Measurements from ENCODE around the gene VWA1.
"Not testable (repeated sequence)": the region's sequence is repeated elsewhere in the genome, so short reads cannot be mapped to it uniquely, and the experiment has no call there.

VWA1 gene

DNA sequence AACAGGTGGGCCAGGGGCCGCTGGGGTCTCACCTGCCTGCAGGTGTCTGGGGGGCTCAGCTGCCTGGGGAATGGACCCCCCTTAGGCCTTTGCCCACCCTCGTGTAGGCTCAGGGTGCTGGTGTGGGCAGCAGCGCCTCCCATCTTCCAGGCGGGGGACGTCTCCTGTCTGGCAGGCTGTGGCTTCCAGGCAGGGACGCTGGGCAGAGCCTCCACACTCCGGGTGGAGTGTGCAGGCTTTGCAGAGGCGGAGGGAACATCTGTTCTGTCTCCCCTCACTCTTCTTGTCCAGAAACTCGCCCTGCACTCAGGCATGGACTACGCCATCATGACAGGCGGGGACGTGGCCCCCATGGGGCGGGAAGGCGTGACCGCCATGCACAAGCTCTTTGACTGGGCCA lies 20.4 kb downstream of the VWA1 start:
- not testable (repeated sequence) for DNase-seq (ENCODE audit: low read depth)

DNA sequence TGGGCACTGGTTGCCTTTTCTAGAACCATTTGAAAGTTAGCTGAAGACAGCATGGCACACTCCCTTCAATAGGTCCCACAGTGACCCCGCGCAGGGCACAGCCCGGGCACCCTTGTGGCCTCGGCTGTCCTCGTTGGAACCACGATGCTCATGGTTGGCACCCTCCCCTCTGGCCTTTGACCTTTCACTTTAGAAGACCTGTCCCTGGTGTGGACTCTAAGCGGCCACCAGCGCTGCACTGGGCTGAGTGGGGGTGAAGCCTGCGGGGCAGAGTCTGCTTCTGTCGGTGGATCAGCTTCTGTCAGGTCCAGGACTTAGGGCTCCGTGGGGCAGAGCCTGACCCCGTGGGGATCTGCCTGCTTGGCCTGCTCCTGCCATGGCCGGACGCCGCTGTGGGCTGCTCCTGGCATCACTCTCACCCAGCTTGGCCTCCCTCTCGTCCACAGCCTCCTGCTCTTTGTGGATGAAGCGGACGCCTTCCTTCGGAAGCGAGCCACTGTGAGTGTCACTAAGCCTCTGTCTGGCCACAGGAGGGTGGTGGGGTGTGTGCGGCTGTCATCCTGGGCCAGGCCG lies 21.3 kb downstream of the VWA1 start:
- not testable (repeated sequence) for DNase-seq (ENCODE audit: low read depth)

DNA sequence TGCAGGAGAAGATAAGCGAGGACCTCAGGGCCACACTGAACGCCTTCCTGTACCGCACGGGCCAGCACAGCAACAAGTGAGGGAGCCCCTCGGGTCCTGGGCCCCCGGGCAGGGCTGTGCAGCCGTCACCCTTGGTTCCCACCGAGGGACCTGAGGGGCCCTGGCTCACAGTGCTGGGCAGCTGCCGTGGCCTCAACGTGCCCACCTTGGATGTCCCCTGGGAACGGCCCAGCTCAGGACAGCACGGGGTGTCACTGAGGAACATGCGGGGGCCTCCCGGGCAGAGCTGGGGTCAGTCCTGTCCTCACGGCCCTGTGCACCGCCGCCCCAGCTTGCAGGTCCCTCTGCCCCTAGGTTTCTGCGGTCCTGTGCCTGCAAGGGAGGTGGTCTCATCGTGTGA lies 23.7 kb downstream of the VWA1 start:
- not testable (repeated sequence) for DNase-seq (ENCODE audit: low read depth)

DNA sequence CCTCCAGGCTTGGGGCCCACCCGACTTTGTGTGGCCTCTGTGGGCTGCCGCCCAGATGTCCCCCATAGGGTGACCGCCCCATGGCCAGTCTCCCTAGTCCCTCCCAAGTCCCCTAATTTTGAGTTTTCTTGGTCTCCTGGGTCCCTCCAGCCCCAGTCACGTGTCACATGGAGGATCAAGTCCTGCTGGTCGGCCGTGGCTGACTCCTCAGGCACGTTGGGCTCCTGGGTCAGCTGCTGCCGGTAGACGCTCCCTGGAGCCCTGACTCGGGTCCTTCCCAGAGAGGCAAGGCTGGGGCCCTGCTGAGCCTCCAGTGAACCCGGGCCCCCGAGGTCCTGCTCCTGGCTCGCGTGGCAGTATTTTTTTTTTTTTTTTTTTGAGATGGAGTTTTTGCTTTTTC lies 24.2 kb downstream of the VWA1 start:
- DNase-seq (ENCODE audit: low read depth): not testable (repeated sequence)

DNA sequence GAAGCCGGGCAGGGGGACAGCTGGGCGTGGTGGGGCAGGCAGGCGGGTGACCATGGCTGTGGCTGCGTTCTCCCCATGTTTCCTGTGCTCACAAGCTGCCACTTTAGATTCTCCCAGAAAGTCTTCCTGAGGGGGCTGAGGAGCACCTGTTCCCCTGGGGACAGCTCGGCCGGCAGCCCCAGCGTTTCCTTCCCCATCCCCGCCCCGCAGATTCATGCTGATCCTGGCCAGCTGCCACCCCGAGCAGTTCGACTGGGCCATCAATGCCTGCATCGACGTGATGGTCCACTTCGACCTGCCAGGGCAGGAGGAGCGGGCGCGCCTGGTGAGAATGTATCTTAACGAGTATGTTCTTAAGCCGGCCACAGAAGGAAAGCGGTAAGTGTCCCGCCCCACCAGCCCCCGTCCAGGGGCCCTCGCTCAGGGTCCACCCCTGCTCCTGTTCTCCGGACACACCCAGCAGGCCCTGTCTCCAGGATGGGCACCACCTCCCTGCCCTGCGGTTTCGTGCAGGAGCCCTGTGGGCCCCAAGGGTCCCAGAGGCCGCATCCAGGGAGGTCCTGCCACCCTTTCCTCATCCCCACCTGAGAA lies 25.1 kb downstream of the VWA1 start:
- DNase-seq (ENCODE audit: low read depth): no peak

DNA sequence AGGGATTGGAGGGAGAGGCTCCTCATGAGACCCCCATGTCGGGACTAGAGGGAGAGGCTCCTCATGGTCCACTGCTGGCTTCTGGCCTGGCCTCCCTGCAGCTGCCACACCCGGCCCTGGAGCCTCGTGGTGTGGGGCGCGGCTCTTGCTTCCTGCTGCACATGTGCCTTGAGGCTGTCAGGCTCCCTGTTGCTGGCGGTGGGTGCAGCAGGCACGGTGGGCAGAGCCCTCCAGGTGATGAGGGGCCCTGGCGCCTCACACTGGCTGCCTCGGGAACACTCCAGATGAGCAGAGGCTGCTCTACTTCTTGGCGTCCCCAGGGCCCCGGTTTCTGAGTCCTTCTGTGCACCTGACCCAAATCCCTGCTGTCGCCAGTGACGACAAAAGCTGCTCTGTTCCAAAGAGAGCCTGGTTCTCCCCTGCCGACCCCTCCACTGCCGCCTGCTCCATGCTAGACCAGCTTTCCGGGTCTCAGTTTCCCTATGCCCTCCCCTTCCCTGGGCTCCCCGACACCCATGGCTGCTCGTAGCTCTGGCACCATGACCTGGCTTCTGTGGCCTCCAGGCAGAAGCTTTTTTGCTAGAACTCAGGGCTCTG lies 26.3 kb downstream of the VWA1 start:
- DNase-seq (ENCODE audit: low read depth): no peak

DNA sequence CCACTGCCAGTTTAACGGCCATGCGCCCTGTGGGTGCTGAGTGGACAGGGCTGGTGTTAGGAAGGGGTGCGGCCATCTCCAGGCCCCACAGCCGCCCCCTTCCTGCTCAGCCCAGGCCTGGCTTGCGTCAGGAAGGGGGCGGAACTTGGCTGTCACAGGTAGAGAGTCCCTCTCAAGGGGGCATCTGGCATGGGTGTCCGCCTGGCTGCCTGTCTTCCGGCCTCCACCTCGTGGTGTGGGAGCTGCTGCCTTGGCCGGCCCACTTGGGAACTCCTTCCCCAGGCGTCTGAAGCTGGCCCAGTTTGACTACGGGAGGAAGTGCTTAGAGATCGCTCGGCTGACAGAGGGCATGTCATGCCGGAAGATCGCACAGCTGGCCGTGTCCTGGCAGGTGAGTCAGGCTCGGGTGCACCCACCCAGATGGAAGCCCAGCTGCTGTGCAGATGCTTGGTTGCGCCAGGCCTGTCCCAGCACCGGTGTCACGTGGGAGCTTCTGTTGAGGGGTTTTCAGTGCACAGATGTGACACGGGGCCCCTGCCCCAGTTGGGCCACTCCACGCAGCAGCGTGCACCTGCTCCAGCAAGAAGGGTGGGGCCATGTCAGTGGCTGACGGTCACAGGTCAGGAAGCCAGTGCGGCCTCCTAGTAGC lies 27.0 kb downstream of the VWA1 start:
- no peak for DNase-seq (ENCODE audit: low read depth)

DNA sequence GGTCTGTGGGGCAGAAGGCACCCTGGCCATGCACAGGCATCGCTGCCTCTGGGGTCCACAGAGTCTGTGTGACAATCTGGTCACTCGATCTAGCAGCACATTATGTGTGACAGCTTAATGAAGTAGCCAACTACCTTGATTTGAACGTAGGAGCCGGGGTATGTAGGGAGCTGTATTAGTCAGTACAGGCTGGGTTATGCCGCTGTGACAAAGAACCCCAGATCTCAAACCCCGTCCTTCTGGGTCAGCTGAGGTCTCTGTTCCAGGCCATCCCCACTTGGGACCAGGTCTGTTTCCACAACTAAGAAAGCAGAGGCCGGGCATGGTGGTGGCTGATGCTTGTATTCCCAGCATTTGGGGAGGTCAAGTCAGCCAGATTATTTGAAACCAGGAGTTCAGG lies 27.8 kb downstream of the VWA1 start:
- no peak for DNase-seq (ENCODE audit: low read depth)

DNA sequence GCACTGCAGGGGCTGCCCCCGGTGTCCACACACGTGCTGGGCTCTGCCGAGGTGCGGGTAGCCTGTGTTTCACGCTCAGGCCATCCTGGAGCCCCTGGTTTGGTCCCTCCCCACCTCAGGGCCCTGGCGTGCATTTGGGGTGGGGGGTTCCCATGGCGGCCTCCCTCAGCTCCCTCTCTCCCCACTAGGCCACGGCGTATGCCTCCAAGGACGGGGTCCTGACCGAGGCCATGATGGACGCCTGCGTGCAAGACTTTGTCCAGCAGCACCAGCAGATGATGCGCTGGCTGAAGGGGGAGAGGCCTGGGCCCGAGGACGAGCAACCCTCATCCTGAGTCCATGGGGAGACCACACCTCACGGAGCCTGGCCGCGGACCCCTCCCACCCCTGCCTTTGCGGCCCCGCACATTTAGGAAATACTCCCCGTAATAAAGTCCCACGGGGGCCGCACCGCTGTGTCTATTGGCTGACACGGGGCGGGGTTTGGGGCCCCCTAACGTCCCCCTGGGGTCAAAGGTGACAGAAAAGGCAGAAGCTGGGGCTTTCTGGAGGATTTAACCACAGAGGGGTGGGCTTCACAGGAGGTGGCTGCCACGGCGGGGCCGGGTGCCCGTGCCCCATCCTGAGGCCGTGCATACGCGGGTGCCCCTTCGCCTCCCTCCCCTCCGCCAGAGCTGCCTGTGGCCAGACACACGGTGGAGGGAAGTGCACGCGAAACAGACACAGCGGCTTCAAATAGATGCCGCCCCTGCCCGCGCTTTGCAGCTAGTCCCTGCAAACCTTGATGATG lies 32.9 kb downstream of the VWA1 start:
- DNase-seq (ENCODE audit: low read depth): not testable (repeated sequence)

DNA sequence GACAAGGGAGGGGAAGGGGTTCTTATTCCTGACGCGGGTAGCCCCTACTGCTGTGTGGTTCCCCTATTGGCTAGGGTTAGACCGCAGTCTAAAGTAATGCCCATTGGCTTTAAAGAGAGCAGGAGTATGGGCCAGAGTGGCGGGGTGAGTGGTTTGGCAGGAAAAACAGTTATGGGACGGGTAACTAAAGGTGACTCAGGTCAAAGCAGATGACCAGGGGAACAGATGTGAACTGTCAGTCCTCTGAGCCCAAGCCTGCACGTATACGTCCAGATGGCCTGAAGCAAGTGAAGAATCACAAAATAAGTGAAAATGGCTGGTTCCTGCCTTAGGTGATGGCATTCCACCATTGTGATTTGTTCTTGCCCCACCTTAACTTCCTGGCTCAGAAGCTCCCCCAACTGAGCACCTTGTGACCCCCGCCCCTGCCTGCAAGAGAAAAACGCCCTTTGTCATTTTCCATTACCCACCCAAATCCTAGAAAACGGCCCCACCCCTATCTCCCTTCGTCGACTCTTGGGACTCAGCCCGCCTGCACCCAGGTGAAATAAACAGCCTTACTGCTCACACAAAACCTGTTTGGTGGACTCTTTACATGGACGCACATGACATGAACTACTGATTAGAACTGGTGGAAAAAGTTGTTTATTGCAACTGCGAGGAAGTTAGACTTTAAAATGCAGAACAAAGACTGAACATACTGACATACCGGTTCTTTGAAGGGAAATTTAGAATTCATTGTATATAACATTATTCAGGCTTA lies 35.3 kb downstream of the VWA1 start:
- no peak for DNase-seq (ENCODE audit: low read depth)

DNA sequence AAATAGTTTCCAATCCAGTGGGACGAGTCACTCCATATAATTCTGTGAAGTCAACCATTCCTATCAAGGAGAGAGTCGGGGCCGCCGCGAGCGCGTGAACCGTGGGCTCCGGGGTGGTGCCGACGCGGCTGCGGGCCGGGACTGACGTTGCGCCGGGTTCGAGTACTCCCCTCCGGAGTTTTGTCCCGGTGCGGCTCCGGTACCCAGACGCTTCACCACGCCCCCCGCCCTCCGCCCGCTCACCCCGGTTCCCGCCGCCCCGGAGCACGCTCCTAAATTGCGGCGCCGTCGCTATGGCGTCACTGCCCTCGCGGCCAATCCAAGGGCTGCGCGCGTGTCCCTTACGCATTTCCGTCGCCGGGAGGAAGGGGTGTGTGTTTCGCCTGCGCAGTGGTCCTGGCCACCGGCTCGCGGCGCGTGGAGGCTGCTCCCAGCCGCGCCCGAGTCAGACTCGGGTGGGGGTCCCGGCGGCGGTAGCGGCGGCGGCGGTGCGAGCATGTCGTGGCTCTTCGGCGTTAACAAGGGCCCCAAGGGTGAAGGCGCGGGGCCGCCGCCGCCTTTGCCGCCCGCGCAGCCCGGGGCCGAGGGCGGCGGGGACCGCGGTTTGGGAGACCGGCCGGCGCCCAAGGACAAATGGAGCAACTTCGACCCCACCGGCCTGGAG lies 36.0 kb downstream of the VWA1 start, which contains the start of gene ATAD3B:
TSS of gene ATAD3B (plus strand) at position 377 of the 664 bp plus-strand sequence. CDS start at position 497, 120 bp downstream.
- DNase-seq (ENCODE audit: low read depth): peak; percentile 88

DNA sequence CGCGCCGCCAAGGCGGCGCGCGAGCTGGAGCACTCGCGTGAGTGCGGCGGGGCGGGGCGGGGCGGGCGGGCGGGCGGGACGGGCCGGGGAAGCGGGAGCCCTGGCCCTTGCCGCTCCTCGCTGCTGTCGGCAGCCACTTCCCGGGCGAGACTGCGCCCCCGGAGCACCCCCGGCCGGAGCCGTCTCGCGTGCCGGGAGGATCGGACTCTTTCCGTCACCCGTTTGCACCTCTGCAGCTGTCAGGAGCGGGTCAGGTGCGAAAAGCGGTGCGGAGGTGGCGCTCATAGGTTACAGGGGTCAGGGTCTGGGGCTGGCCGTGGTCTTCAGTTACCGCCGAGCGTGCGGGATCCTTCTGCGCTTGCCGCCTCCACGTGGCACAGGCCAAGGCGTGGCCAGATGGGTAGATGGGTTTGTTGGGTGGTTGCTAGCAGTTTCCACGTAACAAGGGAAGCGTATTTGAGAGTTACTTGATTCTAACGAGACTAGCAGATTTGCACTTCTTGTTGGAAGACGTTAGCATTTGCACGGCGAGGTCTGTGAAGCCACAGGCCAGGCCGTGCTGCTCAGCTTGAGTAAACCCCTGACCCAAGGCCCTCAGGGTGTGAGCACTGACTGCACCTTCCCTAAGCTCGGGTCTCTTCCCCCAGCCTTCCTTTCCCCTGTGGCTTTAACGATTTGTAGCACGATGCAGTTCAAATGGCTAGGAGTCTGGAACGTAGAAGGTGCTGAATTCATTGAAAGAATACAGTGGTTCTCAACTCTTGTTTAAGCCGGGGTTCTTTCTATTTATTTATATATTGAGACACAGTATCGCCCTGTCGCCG lies 36.8 kb downstream of the VWA1 start:
- DNase-seq (ENCODE audit: low read depth): not testable (repeated sequence)

DNA sequence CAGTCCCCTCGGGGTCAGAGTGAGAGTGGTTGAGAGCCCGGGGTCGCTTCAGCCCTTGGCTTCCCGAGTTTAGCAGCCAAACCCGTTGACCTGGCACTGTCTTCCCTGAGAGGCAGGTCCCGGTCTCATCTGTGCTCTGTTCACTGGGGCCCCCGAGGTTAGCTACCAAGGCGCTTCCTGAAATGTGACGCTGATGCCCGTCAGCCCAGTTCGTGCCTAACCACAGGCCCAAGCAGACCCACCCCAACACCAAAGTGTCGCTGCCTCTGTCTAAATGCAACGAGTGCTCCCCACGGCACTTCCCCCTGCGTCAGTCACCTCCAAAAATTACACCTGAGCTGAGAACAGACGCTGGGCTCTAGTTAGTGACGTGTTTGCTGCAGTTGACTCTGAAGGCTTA lies 40.5 kb downstream of the VWA1 start:
- DNase-seq (ENCODE audit: low read depth): not testable (repeated sequence)

DNA sequence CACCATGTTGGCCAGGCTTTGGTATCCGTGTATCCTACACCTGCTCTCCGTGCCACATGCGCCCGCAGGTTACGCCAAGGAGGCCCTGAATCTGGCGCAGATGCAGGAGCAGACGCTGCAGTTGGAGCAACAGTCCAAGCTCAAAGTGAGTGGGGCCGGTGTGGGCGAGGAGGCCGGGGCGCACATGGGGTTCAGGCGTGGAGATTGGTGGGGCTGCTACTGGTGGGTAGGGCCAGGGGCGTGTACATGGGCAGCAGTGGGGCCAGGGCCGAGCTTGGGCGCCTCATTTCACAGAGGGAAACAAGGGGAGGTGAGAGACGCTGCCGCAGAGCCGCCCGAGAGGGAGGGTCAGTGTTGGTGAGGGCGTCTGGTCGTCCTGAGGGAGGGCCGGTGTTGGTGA lies 41.7 kb downstream of the VWA1 start:
- DNase-seq (ENCODE audit: low read depth): no peak

DNA sequence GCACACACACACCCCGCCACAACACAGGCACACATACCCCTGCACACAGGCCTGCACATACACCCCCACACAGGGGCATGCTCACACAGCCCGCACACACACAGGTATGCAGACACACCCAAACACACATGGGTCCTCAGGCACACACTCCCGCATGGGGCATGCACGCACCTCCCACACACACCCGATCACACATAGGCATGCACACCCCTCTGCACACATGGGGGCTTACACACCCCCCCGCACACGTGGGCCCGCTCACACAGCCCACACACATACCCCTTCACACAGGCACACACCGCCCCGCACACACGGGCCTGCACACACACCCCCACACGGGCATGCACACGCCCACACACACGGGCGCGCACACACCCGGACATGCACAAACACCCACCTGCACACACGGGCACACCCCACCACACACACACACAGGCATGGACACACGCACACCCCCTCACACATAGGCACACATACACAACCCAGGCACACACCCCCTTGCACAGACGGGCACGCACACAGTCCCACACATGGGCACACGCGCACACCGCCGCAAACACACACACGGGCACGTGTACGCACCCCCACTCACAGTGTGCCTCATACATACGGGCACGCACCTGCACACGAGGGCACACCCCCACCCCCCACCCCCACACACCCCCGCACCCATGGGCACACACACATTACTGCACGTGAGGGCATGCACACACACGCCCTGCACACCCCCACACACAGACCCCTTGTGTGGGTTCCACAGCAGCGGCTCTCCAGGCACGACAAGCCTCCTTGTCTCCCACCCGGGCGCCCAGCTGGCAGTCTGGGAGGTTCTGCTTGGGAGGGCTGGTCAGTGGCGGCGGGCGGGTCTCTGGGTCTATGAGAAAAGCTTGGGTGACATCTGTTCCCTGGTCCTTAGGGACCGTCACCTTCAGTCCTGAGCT lies 44.3 kb downstream of the VWA1 start:
- DNase-seq (ENCODE audit: low read depth): no peak

DNA sequence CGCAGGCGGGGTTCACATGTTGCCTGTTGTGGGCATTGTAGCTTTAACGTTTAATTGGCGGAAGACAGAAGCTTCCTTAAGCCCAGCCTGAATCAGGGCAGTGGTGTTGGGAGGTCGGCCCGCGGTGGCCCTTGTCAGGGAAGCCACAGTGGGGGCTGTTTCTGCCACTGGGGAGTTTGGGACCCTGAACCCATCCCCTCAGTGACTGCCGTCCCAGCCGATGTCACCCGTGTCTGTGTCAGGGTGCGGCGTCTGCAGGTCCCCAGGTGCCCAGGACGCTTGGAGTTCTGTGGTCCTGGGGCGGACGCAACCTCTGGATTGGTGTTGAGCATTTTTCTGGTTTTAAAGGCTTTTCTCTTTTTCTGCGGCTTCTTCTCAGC lies 45.0 kb downstream of the VWA1 start:
- DNase-seq (ENCODE audit: low read depth): not testable (repeated sequence)

DNA sequence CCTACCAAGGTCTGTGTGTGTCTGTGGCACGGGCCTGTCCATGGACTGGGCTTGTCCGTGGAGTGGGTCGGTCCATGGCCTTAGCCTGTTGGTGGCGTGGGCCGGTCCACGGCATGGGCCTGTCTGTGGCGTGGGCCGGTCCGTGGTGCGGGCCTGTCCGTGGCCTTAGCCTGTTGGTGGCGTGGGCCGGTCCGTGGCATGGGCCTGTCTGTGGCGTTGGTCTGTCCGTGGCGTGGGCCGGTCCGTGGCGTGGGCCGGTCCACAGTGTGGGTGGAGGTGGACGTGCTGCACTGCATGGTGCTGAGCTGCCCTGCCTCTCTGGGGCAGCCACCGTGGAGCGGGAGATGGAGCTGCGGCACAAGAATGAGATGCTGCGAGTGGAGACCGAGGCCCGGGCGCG lies 46.3 kb downstream of the VWA1 start:
- not testable (repeated sequence) for DNase-seq (ENCODE audit: low read depth)

DNA sequence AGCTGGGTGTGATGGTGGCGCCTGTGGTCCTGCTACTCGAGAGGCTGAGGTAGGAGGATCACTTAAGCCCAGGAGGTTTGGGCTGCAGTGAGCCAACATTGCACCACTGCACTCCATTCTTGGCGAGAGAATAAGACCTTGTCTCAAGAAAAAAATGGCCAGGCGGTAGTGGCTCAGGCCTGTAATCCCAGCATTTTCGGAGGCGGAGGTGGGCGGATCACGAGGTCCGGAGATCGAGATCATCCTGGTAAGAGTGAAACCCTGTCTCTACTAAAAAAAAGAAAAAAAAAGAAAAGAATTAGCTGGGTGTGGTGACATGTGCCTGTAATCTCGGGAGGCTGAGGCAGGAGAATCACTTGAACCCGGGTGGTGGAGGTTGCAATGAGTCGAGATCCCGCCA lies 47.4 kb downstream of the VWA1 start:
- no peak for DNase-seq (ENCODE audit: low read depth)

DNA sequence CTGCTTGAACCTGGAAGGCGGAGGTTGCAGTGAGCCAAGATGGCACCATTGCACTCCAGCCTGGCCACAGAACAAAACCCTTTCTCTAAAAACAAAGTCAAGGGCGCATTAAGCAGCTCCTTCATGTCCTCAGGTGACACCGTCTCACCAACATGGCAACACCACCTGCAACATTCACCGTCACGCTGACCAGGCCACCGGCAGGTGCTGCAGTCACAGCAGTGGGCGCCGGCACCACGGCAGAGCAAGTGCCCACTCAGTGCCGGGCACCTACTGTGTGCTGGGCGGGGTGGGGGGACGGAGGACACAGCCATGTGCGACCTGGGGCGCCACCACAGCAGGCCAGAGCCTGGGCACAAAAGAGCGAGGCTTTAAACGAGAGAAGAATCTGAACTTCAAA lies 48.2 kb downstream of the VWA1 start:
- DNase-seq (ENCODE audit: low read depth): no peak
